Measurements from ENCODE around the gene TMEM52B.

Gene TMEM52B

GRCh38 chr12:10178821-10179220, at the start of gene TMEM52B:
Gene TMEM52B (plus strand): TSS chr12:10179032. CDS start chr12:10179575, 543 bp downstream.
- no peak for DNase-seq

DNA sequence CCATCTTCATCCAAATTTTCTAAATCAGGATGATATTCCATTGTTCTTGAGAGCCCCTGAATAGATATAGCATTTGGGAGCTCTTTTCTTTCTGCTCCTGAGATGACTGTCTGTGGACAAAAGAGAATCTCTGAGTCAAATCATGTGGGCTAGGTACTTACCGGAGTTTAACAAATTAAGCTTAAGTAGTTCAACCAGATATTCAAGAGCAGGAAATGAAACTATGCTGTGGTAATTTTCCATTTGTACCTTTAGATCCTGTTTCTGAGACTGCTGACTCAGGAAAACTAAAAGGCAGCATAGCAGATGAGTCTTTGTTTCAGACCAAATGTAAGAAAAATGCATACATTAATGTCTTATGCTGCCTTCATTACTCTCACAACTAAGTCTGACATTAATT, 48.8 kb upstream of the TMEM52B start, which contains the start of gene CLEC7A:
Gene CLEC7A, minus strand, starts transcription at position 158 of the 400 bp plus-strand sequence. Its CDS starts 117 bp downstream, at position 41.
- no peak for DNase-seq

DNA sequence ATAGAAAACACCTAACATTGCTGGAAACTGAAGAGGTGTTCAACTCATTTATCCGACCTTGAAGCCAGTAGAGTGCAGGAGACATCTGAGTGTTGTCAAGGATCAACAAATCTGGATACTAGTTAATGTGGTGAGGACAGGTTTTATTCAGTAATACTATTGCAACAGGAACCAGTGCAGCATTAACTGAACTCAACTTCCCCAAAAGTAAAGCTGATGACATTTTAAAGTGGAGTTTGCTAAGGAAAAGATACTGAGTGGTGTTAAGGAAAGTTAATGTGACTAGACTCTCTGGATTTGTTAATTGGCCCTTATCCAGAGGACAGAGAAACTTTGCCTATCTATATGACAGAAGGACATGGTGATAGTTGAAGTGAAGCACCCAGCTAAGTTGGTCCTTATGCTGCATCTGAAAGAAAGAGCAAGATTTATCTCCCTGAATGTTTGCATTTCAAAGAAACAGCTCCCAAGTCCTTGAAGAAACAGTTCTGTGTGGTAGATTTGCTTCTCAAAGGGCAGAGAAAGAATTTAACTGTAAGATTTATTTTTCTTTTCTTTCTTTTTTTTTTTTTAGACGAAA, 47.6 kb upstream of the TMEM52B start:
- DNase-seq = no peak

DNA sequence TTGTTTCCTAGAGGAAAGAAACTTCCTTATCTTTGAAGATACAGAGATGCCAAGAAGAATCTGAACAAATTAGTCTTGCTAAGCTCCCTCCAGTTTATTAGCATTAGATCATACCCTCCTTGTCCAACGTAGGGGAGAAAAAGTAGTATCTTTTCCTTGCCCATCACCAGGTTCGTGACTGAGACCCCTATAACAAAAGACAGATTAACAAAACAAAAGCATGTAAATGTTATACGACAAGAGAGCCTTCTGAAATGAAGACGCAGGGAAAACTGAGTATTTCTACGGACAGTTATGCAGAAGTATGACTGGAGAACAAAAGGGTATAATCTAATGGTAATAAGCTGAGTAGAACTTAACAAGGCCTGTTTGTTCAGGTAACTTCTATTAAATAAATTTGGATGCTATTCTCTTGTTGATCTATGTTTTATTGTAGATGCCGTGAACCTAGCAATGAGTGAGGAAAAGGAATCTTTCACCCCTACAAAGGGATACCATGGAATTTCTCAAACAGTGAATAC, 45.9 kb upstream of the TMEM52B start:
- no peak for DNase-seq

DNA sequence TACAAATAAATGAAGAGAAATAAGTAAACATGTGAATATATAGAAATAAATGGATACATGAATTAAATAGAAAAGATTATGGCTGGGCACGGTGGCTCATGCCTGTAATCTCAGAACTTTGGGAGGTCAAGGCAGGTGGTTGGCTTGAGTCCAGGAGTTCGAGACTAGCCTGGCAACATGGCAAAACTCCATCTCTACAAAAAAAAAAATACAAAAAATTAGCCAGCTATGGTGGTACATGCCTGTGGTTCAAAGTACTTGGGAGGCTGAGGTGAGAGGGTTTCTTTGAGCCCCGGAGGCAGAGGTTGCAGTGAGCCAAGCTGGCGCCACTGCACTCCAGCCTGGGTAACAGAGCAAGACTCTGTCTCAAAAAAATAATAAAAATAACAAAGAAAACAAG, 43.7 kb upstream of the TMEM52B start:
- no peak for DNase-seq

DNA sequence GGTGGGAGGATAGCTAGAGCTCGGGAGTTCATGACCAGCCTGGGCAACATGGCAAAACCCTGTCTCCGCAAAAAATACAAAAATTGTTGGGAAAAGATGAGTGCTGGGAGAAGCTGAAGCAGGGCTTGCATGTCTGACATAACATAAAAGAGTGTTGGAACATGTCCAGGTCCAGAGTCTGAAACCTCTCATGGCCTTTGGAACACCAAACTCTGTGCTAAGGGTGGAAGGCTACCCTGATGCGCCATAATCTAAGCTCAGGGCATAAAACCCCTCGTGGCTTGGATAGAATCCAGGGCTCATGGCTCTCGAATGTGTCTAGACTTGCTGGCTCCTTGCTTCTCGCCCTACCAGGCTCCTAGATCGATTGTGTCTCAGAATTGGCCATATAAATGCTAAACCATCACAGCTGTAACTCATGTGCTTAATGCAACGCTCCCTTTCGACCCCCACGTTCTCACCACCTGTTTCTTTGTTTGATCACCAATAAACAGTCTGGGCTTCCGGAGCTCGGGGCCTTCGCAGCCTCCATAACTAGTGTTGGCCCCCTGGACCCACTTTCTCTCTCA, 42.1 kb upstream of the TMEM52B start:
- DNase-seq = peak; percentile 3

- DNase-seq = peak; percentile 9
Observed at GRCh38 chr12:10140001-10140400, 38.8 kb upstream of the TMEM52B start.

DNA sequence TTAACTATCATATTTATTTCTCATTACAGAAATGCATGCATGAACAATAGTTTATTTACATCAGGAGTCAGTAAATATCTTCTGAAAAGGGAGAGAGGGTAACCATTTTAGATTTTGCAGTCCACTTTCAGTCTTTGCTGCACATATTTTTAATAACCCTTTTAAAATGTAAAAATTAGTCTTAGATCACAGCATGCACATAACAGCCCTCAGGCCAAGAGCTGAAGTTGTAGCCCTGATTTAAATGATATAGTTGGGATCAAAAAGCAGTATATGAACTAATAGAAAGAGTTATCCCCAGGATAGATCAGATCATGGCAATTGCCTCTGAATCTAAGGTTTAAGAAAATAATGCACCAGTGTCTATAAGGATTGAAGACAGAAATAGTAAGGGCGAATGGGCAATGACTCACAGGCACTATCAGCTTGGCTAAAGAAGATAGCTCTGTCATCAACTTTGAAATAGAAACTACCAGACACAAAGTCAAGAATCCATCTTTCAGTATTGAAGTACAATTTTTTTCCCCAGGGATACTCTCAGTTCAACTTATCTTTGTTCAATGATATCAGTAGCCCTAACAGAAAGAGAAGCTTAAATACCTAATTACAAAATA, 35.7 kb upstream of the TMEM52B start:
- no peak for DNase-seq

GRCh38 chr12:10147714-10148403, 31.0 kb upstream of the TMEM52B start:
- no peak for DNase-seq

- DNase-seq = no peak
Observed at GRCh38 chr12:10151621-10152020, 27.2 kb upstream of the TMEM52B start.

DNA sequence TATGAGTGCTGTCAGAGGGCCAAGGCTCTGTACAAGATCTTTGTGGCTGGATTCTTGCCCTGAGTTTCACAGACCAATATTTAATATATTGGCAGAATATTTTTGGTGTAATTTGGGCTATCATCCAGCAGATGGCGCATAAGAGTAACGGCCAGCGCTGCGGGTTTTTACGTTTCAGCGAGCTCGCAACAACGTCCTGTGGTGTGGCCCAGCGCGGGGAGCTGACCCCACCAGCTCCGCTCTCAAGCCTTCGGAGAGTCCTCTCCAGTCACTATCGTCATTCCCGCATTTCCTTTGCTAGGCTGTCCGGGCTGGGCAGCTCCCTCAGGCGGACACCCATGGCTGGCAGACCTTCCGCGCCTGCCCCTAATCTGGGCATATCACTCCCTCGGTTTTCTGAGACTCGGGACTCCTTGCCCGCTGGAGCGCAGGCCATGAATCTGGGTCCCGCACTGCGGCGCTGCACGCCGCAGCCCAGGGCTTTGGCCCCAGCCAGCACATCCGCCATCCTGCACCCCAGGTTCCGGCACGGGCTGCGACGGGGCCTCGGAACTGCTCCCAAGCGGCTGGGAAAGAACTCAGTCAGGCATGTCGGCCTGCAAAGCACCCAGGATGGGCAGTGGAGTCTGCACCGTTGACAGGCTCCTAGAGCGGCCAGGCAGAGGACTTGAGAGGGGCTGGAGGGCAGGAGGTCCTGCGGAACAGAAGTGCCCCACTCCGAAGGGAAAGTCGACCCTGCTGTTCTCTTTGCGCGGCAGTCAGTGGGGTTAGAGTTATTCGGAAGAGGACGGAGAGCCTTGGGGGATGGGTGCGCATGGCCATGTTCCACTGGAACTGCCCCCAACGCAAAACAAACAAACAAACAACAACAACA, 25.3 kb upstream of the TMEM52B start:
- DNase-seq = peak; percentile 8

GRCh38 chr12:10154145-10154496, 24.7 kb upstream of the TMEM52B start:
- DNase-seq = no peak

- DNase-seq = no peak
Observed at GRCh38 chr12:10155966-10156365, 22.9 kb upstream of the TMEM52B start.

- DNase-seq = no peak
Observed at GRCh38 chr12:10158406-10158805, 20.4 kb upstream of the TMEM52B start.

DNA sequence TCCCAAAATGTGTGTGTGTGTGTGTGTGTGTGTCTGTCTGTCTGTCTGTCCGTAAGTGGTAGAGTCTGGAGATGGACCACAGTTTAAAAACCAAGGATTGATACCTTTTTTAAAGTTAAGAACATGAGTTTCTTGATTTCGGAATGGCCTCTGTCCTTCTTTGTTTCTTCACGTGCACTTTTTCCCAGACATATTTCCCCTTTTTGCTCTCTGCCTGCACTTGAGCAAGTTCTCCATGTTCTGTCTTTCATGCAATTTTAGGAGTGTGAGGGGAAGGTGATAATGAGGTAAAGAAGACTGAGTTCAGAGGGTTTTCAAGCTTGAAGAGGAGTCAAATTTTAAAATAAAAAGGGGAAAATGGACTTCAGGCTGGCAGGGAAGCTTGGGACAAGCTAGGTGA, 19.6 kb upstream of the TMEM52B start:
- DNase-seq = no peak

DNA sequence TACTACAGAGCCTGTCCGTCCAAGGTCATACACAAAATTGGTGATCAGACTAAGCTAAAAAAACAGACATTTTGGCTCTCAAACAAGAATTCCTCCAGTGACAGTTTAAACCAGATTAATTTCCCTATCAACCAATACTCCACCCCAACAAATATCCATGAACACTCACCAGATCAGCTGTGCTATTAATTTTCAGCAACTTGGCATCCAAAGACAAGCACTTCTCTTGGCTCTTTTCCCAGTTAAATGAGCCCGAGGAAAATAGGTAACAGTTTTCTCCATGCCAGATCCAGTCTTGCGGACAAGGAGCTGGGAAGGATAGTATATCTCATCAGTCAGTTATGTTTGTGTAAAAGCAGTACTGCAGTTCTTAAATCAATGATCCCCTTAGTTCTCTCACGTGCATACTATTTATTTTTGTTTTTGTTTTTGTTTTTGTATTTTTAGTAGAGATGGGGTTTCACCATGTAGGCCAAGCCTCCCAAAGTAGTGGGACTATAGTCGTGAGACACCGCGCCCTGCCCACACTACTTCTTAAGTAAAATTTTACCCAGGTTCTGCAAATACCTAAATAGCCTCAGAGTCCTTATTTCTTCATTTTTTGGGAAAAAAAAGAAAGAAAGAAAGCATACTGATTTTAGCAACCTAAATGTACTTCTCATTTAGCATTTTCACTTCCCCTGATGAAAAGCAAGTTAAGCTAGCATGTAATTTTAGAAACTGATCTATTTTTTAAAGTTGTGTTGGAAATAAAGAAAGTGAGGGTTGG, 18.0 kb upstream of the TMEM52B start:
- DNase-seq = no peak

DNA sequence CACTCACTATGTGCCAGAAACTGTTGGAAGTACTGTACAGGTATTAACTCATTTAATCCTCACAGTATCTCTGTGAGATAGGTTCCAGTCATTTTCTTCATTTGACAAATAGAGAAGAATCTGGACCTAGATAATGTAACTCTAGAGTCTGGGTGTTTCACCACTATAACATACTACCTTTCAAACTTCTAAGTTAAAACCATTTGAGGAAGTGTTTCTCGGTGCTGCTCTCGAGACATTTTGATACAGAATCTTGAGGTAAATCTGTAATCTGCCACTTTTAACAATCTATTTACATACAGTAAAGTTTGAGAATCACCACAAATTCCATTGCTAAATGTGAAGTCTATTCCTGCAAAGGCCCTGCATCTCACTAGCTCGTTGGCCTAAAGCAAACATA, 15.7 kb upstream of the TMEM52B start:
- DNase-seq = no peak

- no peak for DNase-seq
Observed at GRCh38 chr12:10165421-10165820, 13.4 kb upstream of the TMEM52B start.

DNA sequence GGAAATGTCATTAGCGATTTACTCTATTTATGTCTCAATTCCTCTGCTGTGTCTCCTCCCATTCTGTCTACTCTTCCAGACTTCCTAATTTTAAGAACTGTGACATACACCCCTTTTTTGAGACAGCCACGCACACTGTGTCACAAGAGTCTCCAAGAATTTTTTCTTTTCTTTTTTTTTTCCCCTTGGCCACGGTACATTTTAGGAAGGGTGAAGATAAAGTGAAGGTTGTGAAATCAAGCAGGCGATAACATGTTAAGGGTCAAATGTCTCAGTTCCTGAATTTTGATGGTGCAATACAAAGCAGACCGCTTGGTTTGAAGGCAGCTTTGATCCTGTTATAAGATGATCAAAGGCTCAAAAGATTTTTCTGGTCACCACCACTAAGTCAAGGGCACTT, 11.2 kb upstream of the TMEM52B start:
- no peak for DNase-seq

DNA sequence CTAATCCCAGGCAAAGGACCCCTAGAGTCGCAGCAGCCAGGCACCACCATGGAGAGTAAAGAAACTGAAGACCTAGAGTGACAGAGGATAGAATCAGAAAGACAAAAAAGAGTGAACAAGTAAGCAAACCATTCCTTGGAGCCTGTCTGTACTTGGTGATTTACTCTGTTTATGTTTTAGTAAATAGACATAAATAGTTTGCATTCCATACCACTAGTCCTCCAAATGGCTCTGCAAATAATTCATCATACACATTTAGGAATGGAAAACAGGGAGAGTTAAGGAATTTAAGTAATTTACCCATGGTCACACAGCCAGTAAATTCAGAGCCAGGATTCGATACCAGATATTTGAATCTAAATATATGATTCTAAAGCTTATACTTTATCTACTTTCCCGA, 9.7 kb upstream of the TMEM52B start:
- no peak for DNase-seq

DNA sequence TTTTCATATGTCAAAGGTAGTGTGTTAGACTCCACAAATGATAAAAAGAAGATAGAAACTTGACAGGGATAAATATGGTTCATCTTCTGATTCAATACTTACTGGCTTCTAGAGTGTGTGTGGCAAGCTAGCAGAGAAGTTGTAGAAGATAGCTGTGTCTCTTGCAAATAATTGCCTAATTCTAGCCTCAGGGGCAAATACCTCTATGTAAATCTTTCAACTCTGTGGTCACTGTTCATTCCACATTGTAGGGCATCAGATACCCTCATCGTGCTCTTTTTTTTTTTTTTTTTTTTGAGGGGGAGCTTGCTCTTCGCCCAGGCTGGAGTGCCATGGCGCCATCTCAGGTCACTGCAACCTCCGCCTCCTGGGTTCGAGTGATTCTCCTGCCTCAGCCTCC, 8.6 kb upstream of the TMEM52B start:
- DNase-seq = no peak
